HEK293 (cell line): Measurements from ENCODE around the gene TWIST1.

Experiments used
- CTCF ChIA-PET: fragments of 350-600 bp; formaldehyde crosslinking; extraction: SDS; loops from one replicate; lab custom pipeline; 2021; ENCODE audit warnings: antibody characterized with exemption; lab: Yijun Ruan, JAX
- POLR2A ChIA-PET: fragments of 300-600 bp; formaldehyde crosslinking; extraction: SDS; loops from one replicate; lab custom pipeline; 2020; ENCODE audit warnings: antibody characterized with exemption, inconsistent platforms; lab: Yijun Ruan, JAX
- H3K27ac ChIP-seq: fragments of 200-500 bp; sonication (Bioruptor generic); 2 replicates; pipeline ENCODE4 v1.5.1; 2014; ENCODE audit warnings: low read depth, low read length, control low read depth, inconsistent platforms; ENCODE audit errors: extremely low read depth
- H3K36me3 ChIP-seq, 2 experiments: fragments of 200-500 bp in 1 of 2; sonication (Bioruptor generic) in 1 of 2; 1 replicate in 1 of 2; 2 replicates in 1 of 2; pipeline ENCODE4 v1.5.1; 2014 to 2017; ENCODE audit warnings: inconsistent platforms in 2 of 2, low read length in 2 of 2; ENCODE audit not compliant: control insufficient read depth in 2 of 2, insufficient read depth in 1 of 2
- H3K4me1 ChIP-seq: fragments of 200-500 bp; sonication (Bioruptor generic); 2 replicates; pipeline ENCODE4 v1.5.1; 2014; ENCODE audit warnings: mild to moderate bottlenecking, low read length, inconsistent platforms; ENCODE audit not compliant: control insufficient read depth, insufficient read depth
- H3K4me3 ChIP-seq: 2 replicates; pipeline ENCODE4 v1.5.1; 2011; ENCODE audit warnings: low read depth, mild to moderate bottlenecking, control low read depth, low read length, moderate library complexity
- H3K9me3 ChIP-seq: fragments of 200-500 bp; sonication (Bioruptor generic); 2 replicates; pipeline ENCODE4 v1.5.1; 2014; ENCODE audit warnings: low read depth, low read length, inconsistent platforms; ENCODE audit not compliant: control insufficient read depth, insufficient read depth
- GLI4 ChIP-seq: fragments of 450-650 bp; formaldehyde crosslinking; IDR thresholded peaks from 2 replicates; pipeline ENCODE4 v1.5.1; 2016; ENCODE audit warnings: missing biosample characterization, missing genetic modification characterization
- GLIS1 ChIP-seq: fragments of 450-650 bp; formaldehyde crosslinking; IDR thresholded peaks from 2 replicates; pipeline ENCODE4 v1.5.1; 2016; ENCODE audit warnings: missing biosample characterization, missing genetic modification characterization
- GLIS2 ChIP-seq: fragments of 450-650 bp; formaldehyde crosslinking; IDR thresholded peaks from 2 replicates; pipeline ENCODE4 v1.5.1; 2016; ENCODE audit warnings: missing biosample characterization, missing genetic modification characterization
- KLF17 ChIP-seq: fragments of 450-650 bp; formaldehyde crosslinking; IDR thresholded peaks from 2 replicates; pipeline ENCODE4 v1.5.1; 2016; ENCODE audit warnings: missing biosample characterization, missing genetic modification characterization
- KLF9 ChIP-seq: fragments of 450-650 bp; formaldehyde crosslinking; IDR thresholded peaks from 2 replicates; pipeline ENCODE4 v1.5.1; 2016; ENCODE audit warnings: missing biosample characterization, missing genetic modification characterization, low read depth
- OSR2 ChIP-seq: fragments of 450-650 bp; formaldehyde crosslinking; IDR thresholded peaks from 2 replicates; pipeline ENCODE4 v1.5.1; 2016; ENCODE audit warnings: missing biosample characterization, missing genetic modification characterization
- SP3 ChIP-seq: fragments of 450-650 bp; formaldehyde crosslinking; IDR thresholded peaks from 2 replicates; pipeline ENCODE4 v1.5.1; 2016; ENCODE audit warnings: missing biosample characterization, missing genetic modification characterization
- ZBTB11 ChIP-seq: fragments of 450-650 bp; formaldehyde crosslinking; conservative IDR thresholded peaks from 2 replicates; pipeline ENCODE4 v1.5.1; 2016; ENCODE audit warnings: low read depth, missing biosample characterization, missing genetic modification characterization
- ZBTB21 ChIP-seq: fragments of 450-650 bp; formaldehyde crosslinking; IDR thresholded peaks from 2 replicates; pipeline ENCODE4 v1.5.1; 2017; ENCODE audit warnings: missing biosample characterization, missing genetic modification characterization
- ZBTB26 ChIP-seq: fragments of 450-650 bp; formaldehyde crosslinking; optimal IDR thresholded peaks from 2 replicates; pipeline ENCODE3; 2016; ENCODE audit warnings: missing biosample characterization, mild to moderate bottlenecking, missing genetic modification characterization
- ZBTB8A ChIP-seq: fragments of 450-650 bp; formaldehyde crosslinking; IDR thresholded peaks from 2 replicates; pipeline ENCODE4 v1.5.1; 2016; ENCODE audit warnings: missing biosample characterization, missing genetic modification characterization
- ZEB2 ChIP-seq: fragments of 450-650 bp; formaldehyde crosslinking; IDR thresholded peaks from 2 replicates; pipeline ENCODE4 v1.5.1; 2016; ENCODE audit warnings: missing biosample characterization, missing genetic modification characterization
- ZNF148 ChIP-seq: fragments of 450-650 bp; formaldehyde crosslinking; IDR thresholded peaks from 2 replicates; pipeline ENCODE4 v1.5.0; 2017; ENCODE audit warnings: missing biosample characterization, missing genetic modification characterization, borderline replicate concordance
- ZNF214 ChIP-seq: fragments of 450-650 bp; formaldehyde crosslinking; IDR thresholded peaks from 2 replicates; pipeline ENCODE4 v1.5.1; 2017; ENCODE audit warnings: missing biosample characterization, mild to moderate bottlenecking, missing genetic modification characterization, borderline replicate concordance
- ZNF248 ChIP-seq: fragments of 450-650 bp; formaldehyde crosslinking; IDR thresholded peaks from 2 replicates; pipeline ENCODE4 v1.5.1; 2017; ENCODE audit warnings: missing biosample characterization, missing genetic modification characterization
- ZNF335 ChIP-seq: fragments of 450-650 bp; formaldehyde crosslinking; conservative IDR thresholded peaks from 2 replicates; pipeline ENCODE4 v1.5.1; 2016; ENCODE audit warnings: missing biosample characterization, missing genetic modification characterization
- ZNF341 ChIP-seq: fragments of 450-650 bp; formaldehyde crosslinking; IDR thresholded peaks from 2 replicates; pipeline ENCODE4; 2016; ENCODE audit warnings: low read depth, missing biosample characterization, missing genetic modification characterization
- ZNF449 ChIP-seq: fragments of 450-650 bp; formaldehyde crosslinking; IDR thresholded peaks from 2 replicates; pipeline ENCODE4 v1.5.1; 2017; ENCODE audit warnings: missing biosample characterization, mild to moderate bottlenecking, missing genetic modification characterization, moderate library complexity
- ZNF48 ChIP-seq: fragments of 450-650 bp; formaldehyde crosslinking; IDR thresholded peaks from 2 replicates; pipeline ENCODE4 v1.5.1; 2016; ENCODE audit warnings: missing biosample characterization, missing genetic modification characterization
- ZNF501 ChIP-seq: fragments of 450-650 bp; formaldehyde crosslinking; IDR thresholded peaks from 2 replicates; pipeline ENCODE4 v1.5.1; 2016; ENCODE audit warnings: missing biosample characterization, missing genetic modification characterization
- ZNF530 ChIP-seq: fragments of 450-650 bp; formaldehyde crosslinking; IDR thresholded peaks from 2 replicates; pipeline ENCODE4 v1.5.1; 2016; ENCODE audit warnings: low read depth, missing biosample characterization, missing genetic modification characterization
- ZNF629 ChIP-seq: fragments of 450-650 bp; formaldehyde crosslinking; IDR thresholded peaks from 2 replicates; pipeline ENCODE4 v1.5.1; 2017; ENCODE audit warnings: missing biosample characterization, missing genetic modification characterization
- TF ChIP-seq, protein P1 (sequence below): fragments of 450-650 bp; formaldehyde crosslinking; IDR thresholded peaks from 2 replicates; pipeline ENCODE4 v1.5.1; 2016; ENCODE audit warnings: missing biosample characterization, missing genetic modification characterization

The TWIST1 gene

DNA sequence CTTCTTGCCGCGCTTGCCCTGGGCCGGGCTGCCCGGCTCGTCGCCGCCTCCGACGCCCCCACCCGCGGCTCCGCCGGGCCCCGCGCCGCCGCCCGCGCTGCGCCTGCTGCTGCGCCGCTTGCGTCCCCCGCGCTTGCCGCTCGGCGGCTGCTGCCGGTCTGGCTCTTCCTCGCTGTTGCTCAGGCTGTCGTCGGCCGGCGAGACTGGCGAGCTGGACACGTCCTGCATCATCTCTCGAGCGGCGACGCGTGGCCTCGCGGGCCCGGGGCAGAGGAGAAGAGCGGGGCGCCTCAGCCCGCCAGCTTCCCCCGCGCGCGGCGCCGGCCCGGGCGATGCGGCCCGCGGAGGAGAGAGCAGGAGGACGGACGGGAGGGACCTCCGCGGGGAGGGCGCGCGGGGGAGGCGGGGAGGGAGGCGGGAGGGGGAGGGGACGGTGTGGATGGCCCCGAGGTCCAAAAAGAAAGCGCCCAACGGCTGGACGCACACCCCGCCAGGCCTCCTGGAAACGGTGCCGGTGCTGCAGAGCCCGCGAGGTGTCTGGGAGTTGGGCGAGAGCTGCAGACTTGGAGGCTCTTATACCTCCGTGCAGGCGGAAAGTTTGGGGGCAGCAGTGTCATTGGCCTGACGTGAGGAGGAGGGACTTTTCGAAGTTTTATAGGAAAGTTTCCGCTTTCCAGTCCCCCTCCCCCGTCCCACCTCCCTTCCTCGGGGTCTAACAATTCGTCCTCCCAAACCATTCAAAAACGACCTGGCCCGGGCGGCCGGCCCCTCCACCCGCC lies at the start of gene TWIST1:
Gene TWIST1, minus strand, starts transcription at position 546 of the 779 bp plus-strand sequence. Its CDS starts 315 bp downstream, at position 231.
- H3K4me1 ChIP-seq: peaks cover 10% of the 10 kb centered on the region
- H3K36me3 ChIP-seq: peaks cover 4 to 16% of the 10 kb centered on the region in 2 experiments; a peak in 2 of 3 replicates
- peak within 1 kb of the TSS; percentile 96 for H3K4me3 ChIP-seq
- CTCF ChIA-PET: interaction anchor here (0.6 to 1.1 kb wide), 2 partner anchors 590 to 765 kb away, joined by 3 read pairs; no protein-coding TSS in a partner anchor
- peak within 1 kb of the TSS; percentile 90; the same call in 1 of the 2 replicates for H3K27ac ChIP-seq
- H3K9me3 ChIP-seq: no peaks in the 10 kb centered on the region
- POLR2A ChIA-PET: interaction anchor here (0.5 to 1.0 kb wide), 7 partner anchors 11 to 765 kb away, joined by 3 to 6 read pairs (median 3); partner anchors contain the start of gene POLR1F
- TF ChIP-seq ZNF530 (tag by site-specific recombination) (no peak), GLIS2 (tag by site-specific recombination) (peak; percentile 32; the same call in 1 of the 2 replicates), ZBTB11 (tag by site-specific recombination) (peak; percentile 28; the same call in 1 of the 2 replicates), ZNF341 (tag by site-specific recombination) (0 out of 2 replicates have a peak, but pooled peaks have one; percentile 50), GLIS1 (no peak), ZNF148 (tag by site-specific recombination) (no peak), GLI4 (tag by site-specific recombination) (no peak), ZBTB8A (tag by site-specific recombination) (peak; percentile 53), ZBTB21 (tag by site-specific recombination) (no peak), KLF9 (tag by site-specific recombination) (0 out of 2 replicates have a peak, but pooled peaks have one; percentile 22), ZEB2 (peak; percentile 33; the same call in 1 of the 2 replicates), ZNF48 (tag by site-specific recombination) (no peak), ZNF335 (tag by site-specific recombination) (peak; percentile 79), OSR2 (tag by site-specific recombination) (no peak), SP3 (tag by site-specific recombination) (peak; percentile 88), ZNF449 (tag by site-specific recombination) (peak; percentile 91), KLF17 (tag by site-specific recombination) (0 out of 2 replicates have a peak, but pooled peaks have one; percentile 12), ZNF214 (no peak), ZNF501 (no peak), ZNF248 (no peak), ZBTB26 (tag by site-specific recombination) (peak; percentile 26), ZNF629 (tag by site-specific recombination) (0 out of 2 replicates have a peak, but pooled peaks have one; percentile 11)
- TF ChIP-seq, protein P1, sequence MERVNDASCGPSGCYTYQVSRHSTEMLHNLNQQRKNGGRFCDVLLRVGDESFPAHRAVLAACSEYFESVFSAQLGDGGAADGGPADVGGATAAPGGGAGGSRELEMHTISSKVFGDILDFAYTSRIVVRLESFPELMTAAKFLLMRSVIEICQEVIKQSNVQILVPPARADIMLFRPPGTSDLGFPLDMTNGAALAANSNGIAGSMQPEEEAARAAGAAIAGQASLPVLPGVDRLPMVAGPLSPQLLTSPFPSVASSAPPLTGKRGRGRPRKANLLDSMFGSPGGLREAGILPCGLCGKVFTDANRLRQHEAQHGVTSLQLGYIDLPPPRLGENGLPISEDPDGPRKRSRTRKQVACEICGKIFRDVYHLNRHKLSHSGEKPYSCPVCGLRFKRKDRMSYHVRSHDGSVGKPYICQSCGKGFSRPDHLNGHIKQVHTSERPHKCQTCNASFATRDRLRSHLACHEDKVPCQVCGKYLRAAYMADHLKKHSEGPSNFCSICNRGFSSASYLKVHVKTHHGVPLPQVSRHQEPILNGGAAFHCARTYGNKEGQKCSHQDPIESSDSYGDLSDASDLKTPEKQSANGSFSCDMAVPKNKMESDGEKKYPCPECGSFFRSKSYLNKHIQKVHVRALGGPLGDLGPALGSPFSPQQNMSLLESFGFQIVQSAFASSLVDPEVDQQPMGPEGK (tag by site-specific recombination): peak; percentile 63
